ENCODE data around the gene PDGFD. TPM values are rescaled to one million over a fixed set of nuclear protein-coding genes. Genes with fewer than 3 reads are reported as not detected.

Gene PDGFD
- total and polyA plus RNA-seq, 2 experiments from 2014 or later = 1.9 to 4.5 TPM

- Histone ChIP-seq H3K4me1 (ENCODE audit: insufficient read depth) (peaks cover 9% of the 10 kb centered on the region), H3K9me2 (ENCODE audit: insufficient read depth) (no peaks in the 10 kb centered on the region), H3K4me3 (no peak overlapping the region), H3K27ac (ENCODE audit: low read depth) (no peak overlapping the region), H4K20me1 (replicated peaks; ENCODE audit: insufficient read depth) (no peaks in the 10 kb centered on the region), H3F3A (replicated peaks; ENCODE audit: low read depth) (no peaks in the 10 kb centered on the region), H3K79me2 (replicated peaks; ENCODE audit: insufficient read depth) (no peaks in the 10 kb centered on the region), H3K4me2 (no peak overlapping the region), H3K27me3 (ENCODE audit: insufficient read depth) (no peaks in the 10 kb centered on the region), H2AFZ (no peak overlapping the region), H3K36me3 (ENCODE audit: insufficient read depth) (no peaks in the 10 kb centered on the region)
- Mint-ChIP-seq H3K36me3 (ENCODE audit: low read depth) (no peaks in the 10 kb centered on the region), H3K9me3 (no peaks in the 10 kb centered on the region), H3K27ac (no peak overlapping the region), H3K4me3 (no peak overlapping the region), H3K27me3 (ENCODE audit: insufficient read depth, low read depth, poor library complexity) (no peaks in the 10 kb centered on the region), H3K4me1 (peaks cover 20% of the 10 kb centered on the region)
- no peak for TF ChIP-seq REST (IDR thresholded peaks at IDR 0.05; ENCODE audit: unreplicated experiment)
- no peak for TF ChIP-seq ZNF114 (CRISPR knock-in tag; IDR thresholded peaks at IDR 0.05)
- ATAC-seq (no peak), DNase-seq (ENCODE audit: low spot score) (no peak)
Observed at GRCh38 chr11:104057908-104058307, 106.0 kb downstream of the PDGFD start.

DNA sequence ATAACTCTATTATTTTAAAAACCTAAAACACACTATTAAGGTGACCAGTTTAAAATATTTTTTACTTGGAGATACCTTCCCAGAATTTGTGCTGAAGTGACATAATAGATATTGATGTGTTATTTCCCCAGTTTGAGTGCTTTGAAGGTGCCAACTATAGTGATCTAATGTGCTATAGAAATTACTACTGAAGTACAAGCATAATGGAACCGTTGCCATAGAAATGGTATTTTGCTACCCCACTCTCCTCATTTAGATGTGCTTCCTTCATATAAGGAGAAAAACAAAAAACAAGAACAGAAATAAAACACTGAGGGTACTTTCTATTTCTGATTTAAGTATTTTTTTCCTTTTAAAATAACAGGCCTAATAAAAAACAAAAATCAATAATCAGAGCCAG, 108.4 kb downstream of the PDGFD start:
- Histone ChIP-seq H3K27me3 (ENCODE audit: insufficient read depth) (no peaks in the 10 kb centered on the region), H3K4me3 (no peak overlapping the region), H2AFZ (no peak overlapping the region), H3K79me2 (replicated peaks; ENCODE audit: insufficient read depth) (no peaks in the 10 kb centered on the region), H4K20me1 (replicated peaks; ENCODE audit: insufficient read depth) (no peaks in the 10 kb centered on the region), H3K4me2 (no peak overlapping the region), H3F3A (replicated peaks; ENCODE audit: low read depth) (no peaks in the 10 kb centered on the region), H3K4me1 (ENCODE audit: insufficient read depth) (peaks cover 17% of the 10 kb centered on the region), H3K27ac (ENCODE audit: low read depth) (no peak overlapping the region), H3K36me3 (ENCODE audit: insufficient read depth) (no peaks in the 10 kb centered on the region), H3K9me2 (ENCODE audit: insufficient read depth) (no peaks in the 10 kb centered on the region)
- H3K27ac Mint-ChIP-seq = no peak overlapping the region
- peaks cover 27% of the 10 kb centered on the region for H3K4me1 Mint-ChIP-seq
- H3K9me3 Mint-ChIP-seq = no peaks in the 10 kb centered on the region
- DNase-seq (ENCODE audit: low spot score) (no peak), ATAC-seq (no peak)
- H3K27me3 Mint-ChIP-seq (ENCODE audit: insufficient read depth, low read depth, poor library complexity) = no peaks in the 10 kb centered on the region
- H3K4me3 Mint-ChIP-seq = no peak overlapping the region
- no peaks in the 10 kb centered on the region for H3K36me3 Mint-ChIP-seq (ENCODE audit: low read depth)
- TF ChIP-seq JUNB (IDR thresholded peaks at IDR 0.05; ENCODE audit: unreplicated experiment) (no peak), EZH2 (IDR thresholded peaks at IDR 0.05; ENCODE audit: low read depth, unreplicated experiment) (no peak), CREB1 (CRISPR knock-in tag; IDR thresholded peaks at IDR 0.05; ENCODE audit: low read depth) (no peak), STAT1 (IDR thresholded peaks at IDR 0.05; ENCODE audit: unreplicated experiment) (no peak), POLR2AphosphoS5 (IDR thresholded peaks at IDR 0.05; ENCODE audit: low read depth) (no peak), ZNF114 (CRISPR knock-in tag; IDR thresholded peaks at IDR 0.05) (no peak)
- TF ChIP-seq, protein P1, sequence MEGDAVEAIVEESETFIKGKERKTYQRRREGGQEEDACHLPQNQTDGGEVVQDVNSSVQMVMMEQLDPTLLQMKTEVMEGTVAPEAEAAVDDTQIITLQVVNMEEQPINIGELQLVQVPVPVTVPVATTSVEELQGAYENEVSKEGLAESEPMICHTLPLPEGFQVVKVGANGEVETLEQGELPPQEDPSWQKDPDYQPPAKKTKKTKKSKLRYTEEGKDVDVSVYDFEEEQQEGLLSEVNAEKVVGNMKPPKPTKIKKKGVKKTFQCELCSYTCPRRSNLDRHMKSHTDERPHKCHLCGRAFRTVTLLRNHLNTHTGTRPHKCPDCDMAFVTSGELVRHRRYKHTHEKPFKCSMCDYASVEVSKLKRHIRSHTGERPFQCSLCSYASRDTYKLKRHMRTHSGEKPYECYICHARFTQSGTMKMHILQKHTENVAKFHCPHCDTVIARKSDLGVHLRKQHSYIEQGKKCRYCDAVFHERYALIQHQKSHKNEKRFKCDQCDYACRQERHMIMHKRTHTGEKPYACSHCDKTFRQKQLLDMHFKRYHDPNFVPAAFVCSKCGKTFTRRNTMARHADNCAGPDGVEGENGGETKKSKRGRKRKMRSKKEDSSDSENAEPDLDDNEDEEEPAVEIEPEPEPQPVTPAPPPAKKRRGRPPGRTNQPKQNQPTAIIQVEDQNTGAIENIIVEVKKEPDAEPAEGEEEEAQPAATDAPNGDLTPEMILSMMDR (conservative IDR thresholded peaks at IDR 0.05; ENCODE audit: low read depth in 2 of 2) = no peak
- TF ChIP-seq, protein P2, sequence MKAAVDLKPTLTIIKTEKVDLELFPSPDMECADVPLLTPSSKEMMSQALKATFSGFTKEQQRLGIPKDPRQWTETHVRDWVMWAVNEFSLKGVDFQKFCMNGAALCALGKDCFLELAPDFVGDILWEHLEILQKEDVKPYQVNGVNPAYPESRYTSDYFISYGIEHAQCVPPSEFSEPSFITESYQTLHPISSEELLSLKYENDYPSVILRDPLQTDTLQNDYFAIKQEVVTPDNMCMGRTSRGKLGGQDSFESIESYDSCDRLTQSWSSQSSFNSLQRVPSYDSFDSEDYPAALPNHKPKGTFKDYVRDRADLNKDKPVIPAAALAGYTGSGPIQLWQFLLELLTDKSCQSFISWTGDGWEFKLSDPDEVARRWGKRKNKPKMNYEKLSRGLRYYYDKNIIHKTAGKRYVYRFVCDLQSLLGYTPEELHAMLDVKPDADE (IDR thresholded peaks at IDR 0.05) = no peak
- TF ChIP-seq, protein P3, sequence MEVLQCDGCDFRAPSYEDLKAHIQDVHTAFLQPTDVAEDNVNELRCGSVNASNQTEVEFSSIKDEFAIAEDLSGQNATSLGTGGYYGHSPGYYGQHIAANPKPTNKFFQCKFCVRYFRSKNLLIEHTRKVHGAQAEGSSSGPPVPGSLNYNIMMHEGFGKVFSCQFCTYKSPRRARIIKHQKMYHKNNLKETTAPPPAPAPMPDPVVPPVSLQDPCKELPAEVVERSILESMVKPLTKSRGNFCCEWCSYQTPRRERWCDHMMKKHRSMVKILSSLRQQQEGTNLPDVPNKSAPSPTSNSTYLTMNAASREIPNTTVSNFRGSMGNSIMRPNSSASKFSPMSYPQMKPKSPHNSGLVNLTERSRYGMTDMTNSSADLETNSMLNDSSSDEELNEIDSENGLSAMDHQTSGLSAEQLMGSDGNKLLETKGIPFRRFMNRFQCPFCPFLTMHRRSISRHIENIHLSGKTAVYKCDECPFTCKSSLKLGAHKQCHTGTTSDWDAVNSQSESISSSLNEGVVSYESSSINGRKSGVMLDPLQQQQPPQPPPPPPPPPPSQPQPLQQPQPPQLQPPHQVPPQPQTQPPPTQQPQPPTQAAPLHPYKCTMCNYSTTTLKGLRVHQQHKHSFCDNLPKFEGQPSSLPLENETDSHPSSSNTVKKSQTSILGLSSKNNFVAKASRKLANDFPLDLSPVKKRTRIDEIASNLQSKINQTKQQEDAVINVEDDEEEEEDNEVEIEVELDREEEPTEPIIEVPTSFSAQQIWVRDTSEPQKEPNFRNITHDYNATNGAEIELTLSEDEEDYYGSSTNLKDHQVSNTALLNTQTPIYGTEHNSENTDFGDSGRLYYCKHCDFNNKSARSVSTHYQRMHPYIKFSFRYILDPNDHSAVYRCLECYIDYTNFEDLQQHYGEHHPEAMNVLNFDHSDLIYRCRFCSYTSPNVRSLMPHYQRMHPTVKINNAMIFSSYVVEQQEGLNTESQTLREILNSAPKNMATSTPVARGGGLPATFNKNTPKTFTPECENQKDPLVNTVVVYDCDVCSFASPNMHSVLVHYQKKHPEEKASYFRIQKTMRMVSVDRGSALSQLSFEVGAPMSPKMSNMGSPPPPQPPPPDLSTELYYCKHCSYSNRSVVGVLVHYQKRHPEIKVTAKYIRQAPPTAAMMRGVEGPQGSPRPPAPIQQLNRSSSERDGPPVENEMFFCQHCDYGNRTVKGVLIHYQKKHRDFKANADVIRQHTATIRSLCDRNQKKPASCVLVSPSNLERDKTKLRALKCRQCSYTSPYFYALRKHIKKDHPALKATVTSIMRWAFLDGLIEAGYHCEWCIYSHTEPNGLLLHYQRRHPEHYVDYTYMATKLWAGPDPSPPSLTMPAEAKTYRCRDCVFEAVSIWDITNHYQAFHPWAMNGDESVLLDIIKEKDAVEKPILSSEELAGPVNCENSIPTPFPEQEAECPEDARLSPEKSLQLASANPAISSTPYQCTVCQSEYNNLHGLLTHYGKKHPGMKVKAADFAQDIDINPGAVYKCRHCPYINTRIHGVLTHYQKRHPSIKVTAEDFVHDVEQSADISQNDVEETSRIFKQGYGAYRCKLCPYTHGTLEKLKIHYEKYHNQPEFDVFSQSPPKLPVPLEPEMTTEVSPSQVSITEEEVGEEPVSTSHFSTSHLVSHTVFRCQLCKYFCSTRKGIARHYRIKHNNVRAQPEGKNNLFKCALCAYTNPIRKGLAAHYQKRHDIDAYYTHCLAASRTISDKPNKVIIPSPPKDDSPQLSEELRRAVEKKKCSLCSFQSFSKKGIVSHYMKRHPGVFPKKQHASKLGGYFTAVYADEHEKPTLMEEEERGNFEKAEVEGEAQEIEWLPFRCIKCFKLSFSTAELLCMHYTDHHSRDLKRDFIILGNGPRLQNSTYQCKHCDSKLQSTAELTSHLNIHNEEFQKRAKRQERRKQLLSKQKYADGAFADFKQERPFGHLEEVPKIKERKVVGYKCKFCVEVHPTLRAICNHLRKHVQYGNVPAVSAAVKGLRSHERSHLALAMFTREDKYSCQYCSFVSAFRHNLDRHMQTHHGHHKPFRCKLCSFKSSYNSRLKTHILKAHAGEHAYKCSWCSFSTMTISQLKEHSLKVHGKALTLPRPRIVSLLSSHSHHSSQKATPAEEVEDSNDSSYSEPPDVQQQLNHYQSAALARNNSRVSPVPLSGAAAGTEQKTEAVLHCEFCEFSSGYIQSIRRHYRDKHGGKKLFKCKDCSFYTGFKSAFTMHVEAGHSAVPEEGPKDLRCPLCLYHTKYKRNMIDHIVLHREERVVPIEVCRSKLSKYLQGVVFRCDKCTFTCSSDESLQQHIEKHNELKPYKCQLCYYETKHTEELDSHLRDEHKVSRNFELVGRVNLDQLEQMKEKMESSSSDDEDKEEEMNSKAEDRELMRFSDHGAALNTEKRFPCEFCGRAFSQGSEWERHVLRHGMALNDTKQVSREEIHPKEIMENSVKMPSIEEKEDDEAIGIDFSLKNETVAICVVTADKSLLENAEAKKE (CRISPR knock-in tag; IDR thresholded peaks at IDR 0.05) = no peak
